ENCODE results near the gene LKAAEAR1.

Gene LKAAEAR1

GRCh38 chr20:64077876-64078551 is 6.2 kb downstream of the LKAAEAR1 start:
- peak; percentile 68 for DNase-seq

- DNase-seq: no peak
Observed at GRCh38 chr20:64077541-64077875, 6.7 kb downstream of the LKAAEAR1 start.

- DNase-seq: peak; percentile 66
Observed at GRCh38 chr20:64077094-64077493, 7.1 kb downstream of the LKAAEAR1 start.

- DNase-seq: no peak
Observed at GRCh38 chr20:64076061-64076997, 7.9 kb downstream of the LKAAEAR1 start.

GRCh38 chr20:64075556-64075955 is 8.6 kb downstream of the LKAAEAR1 start:
- no peak for DNase-seq

- no peak for DNase-seq
Observed at GRCh38 chr20:64074963-64075362, 9.2 kb downstream of the LKAAEAR1 start.

GRCh38 chr20:64074184-64074789 is 9.9 kb downstream of the LKAAEAR1 start:
- no peak for DNase-seq

- DNase-seq: no peak
Observed at GRCh38 chr20:64073476-64074183, 10.6 kb downstream of the LKAAEAR1 start.

GRCh38 chr20:64072498-64073063 is 11.6 kb downstream of the LKAAEAR1 start:
- no peak for DNase-seq

GRCh38 chr20:64071341-64072332 is 12.6 kb downstream of the LKAAEAR1 start:
- no peak for DNase-seq

GRCh38 chr20:64070244-64070993 is 13.8 kb downstream of the LKAAEAR1 start:
- DNase-seq: no peak

- peak; percentile 52 for DNase-seq
Observed at GRCh38 chr20:64069614-64070243, 14.5 kb downstream of the LKAAEAR1 start.

GRCh38 chr20:64069209-64069613 is 15.0 kb downstream of the LKAAEAR1 start:
- no peak for DNase-seq

- no peak for DNase-seq
Observed at GRCh38 chr20:64068386-64069208, 15.6 kb downstream of the LKAAEAR1 start.

- DNase-seq: no peak
Observed at GRCh38 chr20:64067733-64068307, 16.4 kb downstream of the LKAAEAR1 start.

GRCh38 chr20:64067005-64067632 is 17.1 kb downstream of the LKAAEAR1 start:
- DNase-seq: no peak

- DNase-seq: peak; percentile 78
Observed at GRCh38 chr20:64065974-64066343, 18.2 kb downstream of the LKAAEAR1 start.

All from stimulated activated CD8-positive, alpha-beta memory T cell treated with anti-CD3 and anti-CD28 coated beads, Interleukin-4, amount 100 ng/mL, for 48 hours (primary cell).